NB4 (cell line): Measurements from ENCODE around the gene AQP2.

Experiments
- MAX ChIP-seq: IDR thresholded peaks from 2 replicates; pipeline ENCODE4 v1.6.1; 2011; ENCODE audit warnings: low read depth, low read length
- MYC ChIP-seq: IDR thresholded peaks from 2 replicates; pipeline ENCODE4 v1.6.1; 2011; ENCODE audit warnings: low read depth, low read length
- TF ChIP-seq, protein P1 (sequence below): IDR thresholded peaks from one replicate; pipeline ENCODE4 v1.5.1; 2012; ENCODE audit warnings: low read depth, low read length

- TF ChIP-seq, protein P1, sequence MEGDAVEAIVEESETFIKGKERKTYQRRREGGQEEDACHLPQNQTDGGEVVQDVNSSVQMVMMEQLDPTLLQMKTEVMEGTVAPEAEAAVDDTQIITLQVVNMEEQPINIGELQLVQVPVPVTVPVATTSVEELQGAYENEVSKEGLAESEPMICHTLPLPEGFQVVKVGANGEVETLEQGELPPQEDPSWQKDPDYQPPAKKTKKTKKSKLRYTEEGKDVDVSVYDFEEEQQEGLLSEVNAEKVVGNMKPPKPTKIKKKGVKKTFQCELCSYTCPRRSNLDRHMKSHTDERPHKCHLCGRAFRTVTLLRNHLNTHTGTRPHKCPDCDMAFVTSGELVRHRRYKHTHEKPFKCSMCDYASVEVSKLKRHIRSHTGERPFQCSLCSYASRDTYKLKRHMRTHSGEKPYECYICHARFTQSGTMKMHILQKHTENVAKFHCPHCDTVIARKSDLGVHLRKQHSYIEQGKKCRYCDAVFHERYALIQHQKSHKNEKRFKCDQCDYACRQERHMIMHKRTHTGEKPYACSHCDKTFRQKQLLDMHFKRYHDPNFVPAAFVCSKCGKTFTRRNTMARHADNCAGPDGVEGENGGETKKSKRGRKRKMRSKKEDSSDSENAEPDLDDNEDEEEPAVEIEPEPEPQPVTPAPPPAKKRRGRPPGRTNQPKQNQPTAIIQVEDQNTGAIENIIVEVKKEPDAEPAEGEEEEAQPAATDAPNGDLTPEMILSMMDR = no peak
- TF ChIP-seq MYC = no peak
- no peak for TF ChIP-seq MAX
These were observed 6.4 kb downstream of the AQP2 start for GRCh38 chr12:49956663-49957569.
